Kidney epithelial cell (primary cell): Measurements from ENCODE around the gene LYRM2. TPM values are rescaled to one million over a fixed set of nuclear protein-coding genes. Genes with fewer than 3 reads are reported as not detected.

Experiments used
- DNase-seq: peaks from one replicate; pipeline ENCODE4 v3.0.0-alpha.2; 2010; ENCODE audit warnings: low read depth
- H3K27me3 ChIP-seq: 2 replicates; pipeline ENCODE4 v1.6.0; 2011; ENCODE audit warnings: low read length; ENCODE audit not compliant: control insufficient read depth, insufficient read depth
- H3K36me3 ChIP-seq: 2 replicates; pipeline ENCODE4 v1.5.1; 2011; ENCODE audit warnings: low read length; ENCODE audit not compliant: control insufficient read depth, insufficient read depth
- H3K4me3 ChIP-seq: 2 replicates; pipeline ENCODE4 v1.5.1; 2011; ENCODE audit warnings: low read depth, mild to moderate bottlenecking, control low read depth, low read length
- CTCF ChIP-seq: IDR thresholded peaks from 2 replicates; pipeline ENCODE4 v1.5.1; 2011; ENCODE audit warnings: mild to moderate bottlenecking, moderate library complexity, low read length, control low read depth, inconsistent platforms; ENCODE audit not compliant: insufficient read depth, poor library complexity, severe bottlenecking
- total RNA-seq: library from RNA; depleted of rRNA; stranded (reverse); fragments of >200 nt; gene quantifications from 2 replicates; pipeline ENCODE4 v1.2.3, GENCODE V29; 2015

The LYRM2 gene
- total RNA-seq, 1 donor from 2014 or later, result 25.7 TPM

GRCh38 chr6:89542081-89542857 is 96.3 kb downstream of the LYRM2 start:
- Histone ChIP-seq H3K4me3 (no peak overlapping the region), H3K36me3 (no peaks in the 10 kb centered on the region), H3K27me3 (no peaks in the 10 kb centered on the region)
- no peak for DNase-seq
- no peak for TF ChIP-seq CTCF

GRCh38 chr6:89539779-89540178 is 98.8 kb downstream of the LYRM2 start:
- no peak overlapping the region for H3K4me3 ChIP-seq
- no peak for TF ChIP-seq CTCF
- H3K27me3 ChIP-seq, result no peaks in the 10 kb centered on the region
- no peak for DNase-seq
- H3K36me3 ChIP-seq, result no peaks in the 10 kb centered on the region

GRCh38 chr6:89536231-89536630 is 102.3 kb downstream of the LYRM2 start:
- no peaks in the 10 kb centered on the region for H3K36me3 ChIP-seq
- no peak for DNase-seq
- no peaks in the 10 kb centered on the region for H3K27me3 ChIP-seq
- H3K4me3 ChIP-seq, result no peak overlapping the region
- no peak for TF ChIP-seq CTCF

GRCh38 chr6:89530982-89531381 is 107.6 kb downstream of the LYRM2 start:
- H3K27me3 ChIP-seq, result no peaks in the 10 kb centered on the region
- no peaks in the 10 kb centered on the region for H3K36me3 ChIP-seq
- DNase-seq, result no peak
- no peak for TF ChIP-seq CTCF
- no peak overlapping the region for H3K4me3 ChIP-seq

- H3K4me3 ChIP-seq, result no peak overlapping the region
- no peak for DNase-seq
- TF ChIP-seq CTCF, result no peak
- no peaks in the 10 kb centered on the region for H3K27me3 ChIP-seq
- H3K36me3 ChIP-seq, result no peaks in the 10 kb centered on the region
Observed at GRCh38 chr6:89528866-89529265, 109.7 kb downstream of the LYRM2 start.

- Histone ChIP-seq H3K4me3 (no peak overlapping the region), H3K36me3 (no peaks in the 10 kb centered on the region), H3K27me3 (no peaks in the 10 kb centered on the region)
- no peak for TF ChIP-seq CTCF
- peak; percentile 16 for DNase-seq
Observed at GRCh38 chr6:89527634-89528033, 110.9 kb downstream of the LYRM2 start.
